ENCODE data around the gene SCP2D1. TPM values are rescaled to one million over a fixed set of nuclear protein-coding genes. Genes with fewer than 3 reads are reported as not detected.

The SCP2D1 gene
- total and polyA plus RNA-seq, 2 donors (not counting 1 experiment from before 2014, with no cell fraction given) = not detected

DNA sequence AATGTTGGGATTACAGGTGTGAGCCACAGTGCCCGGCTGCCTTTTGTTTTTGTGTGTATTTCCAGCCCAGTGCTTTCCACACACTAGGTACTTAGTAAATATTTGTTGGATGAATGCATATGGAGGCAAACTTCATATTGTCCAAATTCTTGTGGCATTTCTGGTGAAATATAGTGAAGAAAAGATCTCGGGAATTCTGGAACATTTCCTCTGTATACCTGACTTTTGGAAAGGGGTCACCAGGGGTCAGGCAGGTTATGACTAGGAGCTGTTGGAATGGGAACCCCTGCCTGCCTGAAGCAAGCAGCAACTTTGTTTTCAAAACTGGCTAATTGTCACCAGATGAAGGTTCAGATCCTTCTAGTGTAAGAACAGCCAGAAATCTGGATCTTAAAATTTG is 12.1 kb upstream of the SCP2D1 start:
- TF ChIP-seq, protein P1, sequence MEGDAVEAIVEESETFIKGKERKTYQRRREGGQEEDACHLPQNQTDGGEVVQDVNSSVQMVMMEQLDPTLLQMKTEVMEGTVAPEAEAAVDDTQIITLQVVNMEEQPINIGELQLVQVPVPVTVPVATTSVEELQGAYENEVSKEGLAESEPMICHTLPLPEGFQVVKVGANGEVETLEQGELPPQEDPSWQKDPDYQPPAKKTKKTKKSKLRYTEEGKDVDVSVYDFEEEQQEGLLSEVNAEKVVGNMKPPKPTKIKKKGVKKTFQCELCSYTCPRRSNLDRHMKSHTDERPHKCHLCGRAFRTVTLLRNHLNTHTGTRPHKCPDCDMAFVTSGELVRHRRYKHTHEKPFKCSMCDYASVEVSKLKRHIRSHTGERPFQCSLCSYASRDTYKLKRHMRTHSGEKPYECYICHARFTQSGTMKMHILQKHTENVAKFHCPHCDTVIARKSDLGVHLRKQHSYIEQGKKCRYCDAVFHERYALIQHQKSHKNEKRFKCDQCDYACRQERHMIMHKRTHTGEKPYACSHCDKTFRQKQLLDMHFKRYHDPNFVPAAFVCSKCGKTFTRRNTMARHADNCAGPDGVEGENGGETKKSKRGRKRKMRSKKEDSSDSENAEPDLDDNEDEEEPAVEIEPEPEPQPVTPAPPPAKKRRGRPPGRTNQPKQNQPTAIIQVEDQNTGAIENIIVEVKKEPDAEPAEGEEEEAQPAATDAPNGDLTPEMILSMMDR (conservative IDR thresholded peaks at IDR 0.05 in 1 of 2, IDR thresholded peaks at IDR 0.05 in 1 of 2; ENCODE audit: low read depth in 1 of 2, low read length in 2 of 2) = no peak
- TF ChIP-seq EZH2 (IDR thresholded peaks at IDR 0.05; ENCODE audit: low read length, missing control alignments) = no peak
- H3K4me3 ChIP-seq (replicated peaks in 1 of 4; ENCODE audit: control extremely low read depth in 1 of 4, insufficient read depth in 1 of 4, low read depth in 3 of 4, low read length in 4 of 4) = no peak overlapping the region

GRCh38 chr20:18802012-18802634 is 11.5 kb upstream of the SCP2D1 start:
- H2AFZ ChIP-seq (ENCODE audit: low read length) = no peak overlapping the region
- no peaks in the 10 kb centered on the region for H3K4me1 ChIP-seq (ENCODE audit: control insufficient read depth, extremely low read depth, insufficient read depth, low read length)
- DNase-seq (ENCODE audit: low read depth in 2 of 2) = no peak
- H3K9me3 ChIP-seq (ENCODE audit: control insufficient read depth, insufficient read depth, low read depth, low read length) = no peaks in the 10 kb centered on the region
- H3K4me3 ChIP-seq (replicated peaks in 1 of 4; ENCODE audit: control extremely low read depth in 1 of 4, insufficient read depth in 1 of 4, low read depth in 3 of 4, low read length in 4 of 4) = no peak overlapping the region
- H3K79me2 ChIP-seq (ENCODE audit: control insufficient read depth, insufficient read depth, low read length) = no peaks in the 10 kb centered on the region
- H3K9ac ChIP-seq (ENCODE audit: insufficient read depth, low read length) = no peak overlapping the region
- no peak overlapping the region for H3K4me2 ChIP-seq (ENCODE audit: extremely low read depth, insufficient read depth, low read length)
- H3K36me3 ChIP-seq (ENCODE audit: control insufficient read depth, insufficient read depth, low read length) = no peaks in the 10 kb centered on the region
- TF ChIP-seq EZH2 (IDR thresholded peaks at IDR 0.05; ENCODE audit: low read length, missing control alignments) = no peak
- TF ChIP-seq, protein P1 (conservative IDR thresholded peaks at IDR 0.05 in 1 of 2, IDR thresholded peaks at IDR 0.05 in 1 of 2; ENCODE audit: low read depth in 1 of 2, low read length in 2 of 2) = no peak
- no peaks in the 10 kb centered on the region for H4K20me1 ChIP-seq (ENCODE audit: control insufficient read depth, extremely low read depth, insufficient read depth, low read length)
- H3K27ac ChIP-seq (ENCODE audit: insufficient read depth, low read length) = no peak overlapping the region
- H3K27me3 ChIP-seq (ENCODE audit: control insufficient read depth, insufficient read depth, low read length) = no peaks in the 10 kb centered on the region

More for the DNA sequence above, 12.1 kb upstream of the SCP2D1 start:
- H2AFZ ChIP-seq (ENCODE audit: low read length) = no peak overlapping the region
- no peak overlapping the region for H3K4me2 ChIP-seq (ENCODE audit: extremely low read depth, insufficient read depth, low read length)
- no peaks in the 10 kb centered on the region for H3K4me1 ChIP-seq (ENCODE audit: control insufficient read depth, extremely low read depth, insufficient read depth, low read length)
- H4K20me1 ChIP-seq (ENCODE audit: control insufficient read depth, extremely low read depth, insufficient read depth, low read length) = no peaks in the 10 kb centered on the region
- no peaks in the 10 kb centered on the region for H3K27me3 ChIP-seq (ENCODE audit: control insufficient read depth, insufficient read depth, low read length)
- DNase-seq (ENCODE audit: low read depth in 2 of 2) = no peak
- no peak overlapping the region for H3K9ac ChIP-seq (ENCODE audit: insufficient read depth, low read length)
- H3K79me2 ChIP-seq (ENCODE audit: control insufficient read depth, insufficient read depth, low read length) = no peaks in the 10 kb centered on the region
- H3K27ac ChIP-seq (ENCODE audit: insufficient read depth, low read length) = no peak overlapping the region
- no peaks in the 10 kb centered on the region for H3K36me3 ChIP-seq (ENCODE audit: control insufficient read depth, insufficient read depth, low read length)
- H3K9me3 ChIP-seq (ENCODE audit: control insufficient read depth, insufficient read depth, low read depth, low read length) = no peaks in the 10 kb centered on the region

DNA sequence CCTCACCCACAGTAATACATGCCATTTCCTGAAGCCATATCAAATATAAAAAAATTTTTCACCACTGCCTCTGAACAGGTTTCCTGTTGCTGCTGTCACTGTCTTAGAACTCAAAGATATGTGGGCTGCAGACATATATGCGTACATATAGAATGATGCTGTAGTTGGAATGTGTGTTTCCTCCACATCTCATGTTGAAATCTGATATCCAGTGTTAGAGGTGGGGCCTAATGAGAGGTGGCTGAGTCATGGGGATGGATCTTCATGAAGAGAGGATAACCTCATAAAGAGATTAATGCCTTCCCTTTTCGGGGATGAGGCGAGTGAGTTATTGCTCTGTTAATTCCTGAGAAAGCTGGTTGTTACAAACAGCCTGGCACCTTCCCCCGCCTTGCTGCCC is 7.7 kb upstream of the SCP2D1 start:
- TF ChIP-seq, protein P1 (conservative IDR thresholded peaks at IDR 0.05 in 1 of 2, IDR thresholded peaks at IDR 0.05 in 1 of 2; ENCODE audit: low read depth in 1 of 2, low read length in 2 of 2) = no peak
- no peak for TF ChIP-seq EZH2 (IDR thresholded peaks at IDR 0.05; ENCODE audit: low read length, missing control alignments)
- H3K27me3 ChIP-seq (ENCODE audit: control insufficient read depth, insufficient read depth, low read length) = no peaks in the 10 kb centered on the region
- H2AFZ ChIP-seq (ENCODE audit: low read length) = no peak overlapping the region
- DNase-seq (ENCODE audit: low read depth in 2 of 2) = no peak
- H3K4me1 ChIP-seq (ENCODE audit: control insufficient read depth, extremely low read depth, insufficient read depth, low read length) = no peaks in the 10 kb centered on the region
- no peak overlapping the region for H3K4me3 ChIP-seq (replicated peaks in 1 of 4; ENCODE audit: control extremely low read depth in 1 of 4, insufficient read depth in 1 of 4, low read depth in 3 of 4, low read length in 4 of 4)
- no peak overlapping the region for H3K27ac ChIP-seq (ENCODE audit: insufficient read depth, low read length)
- no peaks in the 10 kb centered on the region for H3K9me3 ChIP-seq (ENCODE audit: control insufficient read depth, insufficient read depth, low read depth, low read length)
- no peaks in the 10 kb centered on the region for H3K79me2 ChIP-seq (ENCODE audit: control insufficient read depth, insufficient read depth, low read length)
- no peaks in the 10 kb centered on the region for H3K36me3 ChIP-seq (ENCODE audit: control insufficient read depth, insufficient read depth, low read length)
- no peak overlapping the region for H3K4me2 ChIP-seq (ENCODE audit: extremely low read depth, insufficient read depth, low read length)
- H4K20me1 ChIP-seq (ENCODE audit: control insufficient read depth, extremely low read depth, insufficient read depth, low read length) = no peaks in the 10 kb centered on the region
- H3K9ac ChIP-seq (ENCODE audit: insufficient read depth, low read length) = no peak overlapping the region

All from fibroblast of lung (primary cell).